Measurements from ENCODE around the gene NAV2. TPM values are rescaled to one million over a fixed set of nuclear protein-coding genes. Genes with fewer than 3 reads are reported as not detected.
A peak's percentile ranks its signal among the peaks of the same experiment; 100 is the strongest.

NAV2 gene
- total and polyA plus RNA-seq, 12 donors, result 6.9 to 34.7 (median 20.2) TPM

DNA sequence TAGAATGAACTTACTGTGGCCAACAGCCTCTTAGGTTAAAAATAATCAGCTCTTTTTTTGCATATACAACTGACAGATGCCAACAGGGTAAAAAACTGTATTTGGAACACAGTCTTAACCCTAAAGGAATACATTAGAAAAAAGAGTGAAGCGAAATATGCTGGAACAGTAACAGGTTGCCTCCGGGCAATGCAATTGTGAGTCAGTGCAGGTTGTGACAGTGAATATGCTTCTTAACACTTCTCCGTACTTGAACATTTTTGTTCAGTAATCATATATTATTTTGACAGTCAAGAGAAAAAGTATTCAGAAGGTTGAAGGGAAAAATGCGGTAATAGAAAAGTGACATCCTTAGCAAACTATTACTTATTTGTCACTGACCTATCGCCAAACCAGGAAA, 349.1 kb downstream of the NAV2 start:
- DNase-seq (no peak), ATAC-seq (no peak)
- H3K9me3 ChIP-seq, result no peaks in the 10 kb centered on the region
- peaks cover 0 to 79% (median 0%) of the 10 kb centered on the region in 9 donors for H3K36me3 ChIP-seq
- no peaks in the 10 kb centered on the region for H3K27me3 ChIP-seq
- H3K27ac ChIP-seq, result no peak overlapping the region
- intact Hi-C loops (cut with DNase I), result no loop called here
- no peak overlapping the region for H3K4me3 ChIP-seq
- H3K4me1 ChIP-seq, result peaks cover 0 to 62% (median 12%) of the 10 kb centered on the region in 9 donors
- WGBS, 2 donors, result 91 to 93% methylated on average over 5 of the region's 5 CpGs
- TF ChIP-seq, protein P1, sequence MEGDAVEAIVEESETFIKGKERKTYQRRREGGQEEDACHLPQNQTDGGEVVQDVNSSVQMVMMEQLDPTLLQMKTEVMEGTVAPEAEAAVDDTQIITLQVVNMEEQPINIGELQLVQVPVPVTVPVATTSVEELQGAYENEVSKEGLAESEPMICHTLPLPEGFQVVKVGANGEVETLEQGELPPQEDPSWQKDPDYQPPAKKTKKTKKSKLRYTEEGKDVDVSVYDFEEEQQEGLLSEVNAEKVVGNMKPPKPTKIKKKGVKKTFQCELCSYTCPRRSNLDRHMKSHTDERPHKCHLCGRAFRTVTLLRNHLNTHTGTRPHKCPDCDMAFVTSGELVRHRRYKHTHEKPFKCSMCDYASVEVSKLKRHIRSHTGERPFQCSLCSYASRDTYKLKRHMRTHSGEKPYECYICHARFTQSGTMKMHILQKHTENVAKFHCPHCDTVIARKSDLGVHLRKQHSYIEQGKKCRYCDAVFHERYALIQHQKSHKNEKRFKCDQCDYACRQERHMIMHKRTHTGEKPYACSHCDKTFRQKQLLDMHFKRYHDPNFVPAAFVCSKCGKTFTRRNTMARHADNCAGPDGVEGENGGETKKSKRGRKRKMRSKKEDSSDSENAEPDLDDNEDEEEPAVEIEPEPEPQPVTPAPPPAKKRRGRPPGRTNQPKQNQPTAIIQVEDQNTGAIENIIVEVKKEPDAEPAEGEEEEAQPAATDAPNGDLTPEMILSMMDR (IDR thresholded peaks at IDR 0.05), result no peak

DNA sequence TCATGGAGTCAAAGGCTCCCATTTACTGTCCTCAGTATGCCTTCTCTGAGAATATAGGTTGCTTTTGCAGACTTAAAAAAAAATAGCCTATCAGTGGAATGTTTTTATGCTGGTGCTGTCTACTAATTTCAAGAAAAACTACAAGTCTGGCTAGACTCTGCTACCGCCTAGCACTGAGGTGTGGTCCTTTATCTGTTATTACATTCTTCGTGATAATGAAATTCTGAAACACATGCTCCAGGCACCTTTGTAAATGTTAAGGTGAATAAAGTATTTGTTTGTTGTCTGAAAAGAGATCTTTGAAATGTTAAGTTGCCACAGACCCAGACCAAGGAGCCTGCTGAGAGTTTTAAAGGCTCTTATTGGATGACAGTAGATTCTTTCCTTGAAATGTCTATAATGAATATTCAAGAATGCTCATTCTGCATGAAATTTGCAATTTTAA, 352.3 kb downstream of the NAV2 start:
- Histone ChIP-seq H3K4me1 (peaks cover 0 to 61% (median 9%) of the 10 kb centered on the region in 9 donors), H3K36me3 (peaks cover 0 to 73% (median 0%) of the 10 kb centered on the region in 9 donors), H3K27me3 (no peaks in the 10 kb centered on the region), H3K9me3 (no peaks in the 10 kb centered on the region), H3K27ac (peak overlapping the region in 5 of 10 donors; percentile 29 to 69 (median 49)), H3K4me3 (no peak overlapping the region)
- TF ChIP-seq, protein P1 (IDR thresholded peaks at IDR 0.05), result no peak
- intact Hi-C loops (cut with DNase I), result no loop called here
- no peak for ATAC-seq
- 84 to 85% methylated on average over 2 of the region's 2 CpGs for whole genome bisulfite sequencing, 2 donors
- DNase-seq, result no peak

DNA sequence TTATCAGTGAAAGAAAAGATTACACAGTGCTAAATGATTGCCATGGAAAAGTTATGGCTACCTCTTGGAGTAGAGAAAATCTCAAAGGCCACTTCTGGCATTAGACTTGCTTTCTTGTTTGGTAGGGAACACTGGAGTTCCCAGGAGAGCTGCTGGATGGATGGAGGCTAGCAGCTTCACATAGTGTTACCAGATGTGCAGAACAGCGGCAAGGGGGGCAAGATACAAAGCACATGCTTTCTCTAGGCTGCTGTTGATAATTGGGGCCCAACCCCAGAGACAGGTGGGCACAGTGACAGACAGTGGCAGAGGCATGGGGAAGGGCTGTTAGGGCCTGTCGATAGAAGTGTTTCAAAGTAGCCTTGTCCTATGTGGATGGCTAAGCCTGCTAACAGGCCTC, 352.8 kb downstream of the NAV2 start:
- intact Hi-C loops (cut with DNase I), result no loop called here
- ATAC-seq, result peak in 4 of 8 donors; percentile 15 to 43 (median 29)

DNA sequence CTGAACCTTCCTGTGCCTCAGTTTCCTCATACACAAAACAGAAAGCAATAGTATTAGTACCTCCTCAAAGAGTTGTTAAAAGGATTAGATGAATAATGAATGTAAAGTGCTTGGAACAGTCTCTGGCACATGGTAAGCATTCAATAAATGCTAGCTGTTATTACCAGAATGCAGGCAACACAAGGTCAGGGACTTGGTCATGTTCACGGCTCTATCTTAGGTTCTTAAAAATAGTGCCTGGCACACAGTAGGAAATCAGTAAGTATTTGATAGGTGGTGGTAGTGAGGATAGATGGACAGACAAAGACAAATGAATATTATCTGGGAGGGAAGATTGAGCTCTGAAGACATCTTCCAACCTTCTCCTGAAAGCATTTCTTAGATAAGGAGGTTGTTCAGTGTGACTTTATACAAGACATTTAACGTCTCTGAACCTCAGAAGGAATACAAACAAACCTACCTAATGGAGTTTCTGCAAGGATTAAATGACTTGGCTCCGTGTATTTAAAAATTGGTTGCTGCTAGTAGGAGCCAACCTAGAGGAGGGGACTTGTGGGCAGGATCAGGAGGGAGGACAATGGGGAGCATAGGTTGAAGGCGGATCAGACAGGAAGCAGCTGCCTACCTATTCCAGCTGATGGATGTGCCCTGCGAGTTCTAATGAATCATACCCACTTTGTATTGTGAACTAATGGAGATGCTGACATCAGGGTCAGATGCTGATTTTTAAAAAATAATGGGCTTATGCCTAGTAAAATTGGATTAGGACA, 353.6 kb downstream of the NAV2 start:
- DNase-seq (no peak), ATAC-seq (peak in 5 of 8 donors; percentile 50 to 60 (median 54))
- H3K4me3 ChIP-seq, result no peak overlapping the region
- no peaks in the 10 kb centered on the region for H3K27me3 ChIP-seq
- TF ChIP-seq, protein P1 (IDR thresholded peaks at IDR 0.05), result no peak
- no peaks in the 10 kb centered on the region for H3K9me3 ChIP-seq
- peaks cover 0 to 73% (median 0%) of the 10 kb centered on the region in 9 donors for H3K36me3 ChIP-seq
- peaks cover 0 to 48% (median 6%) of the 10 kb centered on the region in 9 donors for H3K4me1 ChIP-seq
- peak overlapping the region in 7 of 10 donors; percentile 23 to 69 (median 49) for H3K27ac ChIP-seq
- 58 to 76% methylated on average over 5 of the region's 5 CpGs for WGBS, 2 donors
- intact Hi-C loops (cut with DNase I), result no loop called here

More for the DNA sequence above, 352.8 kb downstream of the NAV2 start:
- Histone ChIP-seq H3K27me3 (no peaks in the 10 kb centered on the region), H3K9me3 (no peaks in the 10 kb centered on the region), H3K27ac (peak overlapping the region in 7 of 10 donors; percentile 29 to 69 (median 49)), H3K36me3 (peaks cover 0 to 73% (median 0%) of the 10 kb centered on the region in 9 donors), H3K4me3 (no peak overlapping the region), H3K4me1 (peaks cover 0 to 56% (median 6%) of the 10 kb centered on the region in 9 donors)
- WGBS, 2 donors, result 71 to 73% methylated on average over 2 of the region's 2 CpGs
- TF ChIP-seq, protein P1 (IDR thresholded peaks at IDR 0.05), result no peak
- no peak for DNase-seq

Data from heart right ventricle (tissue), 16 donors.